GM23248 (cell line): Measurements from ENCODE around the gene HERC2.
"Not testable (repeated sequence)": the region's sequence is repeated elsewhere in the genome, so short reads cannot be mapped to it uniquely, and the experiment has no call there.

Source experiments
- EZH2 ChIP-seq: fragments of 200-600 bp; sonication (generic); IDR thresholded peaks from 2 replicates; pipeline ENCODE4 v1.6.1; 2018; ENCODE audit warnings: antibody characterized with exemption, mild to moderate bottlenecking; ENCODE audit not compliant: insufficient read depth, poor library complexity, severe bottlenecking
- EZH2phosphoT487 ChIP-seq: fragments of 200-600 bp; sonication (generic); IDR thresholded peaks from 2 replicates; pipeline ENCODE4 v1.6.1; 2018; ENCODE audit warnings: antibody characterized with exemption, moderate library complexity, mild to moderate bottlenecking, low read depth; ENCODE audit not compliant: insufficient read depth

DNA sequence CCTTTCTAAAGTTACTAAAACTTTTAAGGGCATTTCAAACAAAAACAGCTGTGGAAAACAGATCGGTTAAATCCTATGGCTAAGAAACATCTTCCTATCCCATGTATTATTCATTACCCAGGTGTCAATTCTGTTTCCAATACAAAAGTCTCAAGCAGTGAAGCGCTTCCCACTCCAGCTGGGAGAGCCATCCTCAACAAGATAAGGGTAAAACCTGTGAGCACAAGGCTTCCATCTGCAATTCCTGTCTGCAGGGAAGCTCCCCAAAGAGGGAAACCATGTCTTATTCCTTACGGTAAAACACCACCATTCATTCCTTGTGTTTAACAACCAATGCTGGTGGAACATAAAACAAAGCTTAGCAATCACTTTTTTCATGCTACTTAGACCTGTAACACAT is 3.2 kb downstream of the HERC2 start:
- TF ChIP-seq EZH2, EZH2phosphoT487: not testable (repeated sequence)
